K562 (cell line): Measurements from ENCODE around the gene WDR62. TPM values are rescaled to one million over a fixed set of nuclear protein-coding genes. Genes with fewer than 3 reads are reported as not detected.

Source experiments
- BRF2 ChIP-seq: IDR thresholded peaks from 3 replicates; pipeline ENCODE4 v1.6.1; 2011; ENCODE audit warnings: borderline replicate concordance, mild to moderate bottlenecking; ENCODE audit not compliant: insufficient read length, insufficient read depth
- CBX1 ChIP-seq: sonication (generic); IDR thresholded peaks from 2 replicates; pipeline ENCODE4 v1.6.1; 2016; ENCODE audit warnings: antibody characterized with exemption, low read depth, mild to moderate bottlenecking
- CHD2 ChIP-seq: IDR thresholded peaks from 2 replicates; pipeline ENCODE4 v1.6.1; 2011; ENCODE audit warnings: low read depth, low read length
- DPF2 ChIP-seq: fragments of 450-650 bp; IDR thresholded peaks from 2 replicates; pipeline ENCODE4 v1.6.1; 2016
- E2F3 ChIP-seq: fragments of 250-450 bp; sonication (Bioruptor Pico); IDR thresholded peaks from 2 replicates; pipeline ENCODE4 v1.4.0; 2020; ENCODE audit warnings: mild to moderate bottlenecking
- ETV6 ChIP-seq, 3 experiments: fragments of 150-350 bp in 1 of 3; sonication (generic) in 1 of 3; formaldehyde crosslinking in 1 of 3; IDR thresholded peaks; 2 replicates each; pipeline versions ENCODE4 v1.6.1 to v1.8.0; 2014 to 2022; ENCODE audit warnings: borderline replicate concordance in 2 of 3, low read depth in 2 of 3, antibody characterized with exemption in 1 of 3, low read length in 1 of 3, mild to moderate bottlenecking in 1 of 3, missing genetic modification reagents in 1 of 3
- KDM2B ChIP-seq: fragments of 250-450 bp; sonication (Bioruptor Pico); IDR thresholded peaks from 2 replicates; pipeline ENCODE4 v1.8.0; 2021; ENCODE audit warnings: mild to moderate bottlenecking, moderate library complexity
- KHSRP ChIP-seq: fragments of 450-650 bp; IDR thresholded peaks from 2 replicates; pipeline ENCODE4 v1.6.1; 2017
- MBD2 ChIP-seq: sonication (generic); IDR thresholded peaks from 2 replicates; pipeline ENCODE4 v1.6.1; 2016; ENCODE audit warnings: low read depth, borderline replicate concordance
- MCM3 ChIP-seq: fragments of 450-650 bp; IDR thresholded peaks from 2 replicates; pipeline ENCODE4 v1.6.1; 2016
- MED1 ChIP-seq: sonication (generic); formaldehyde crosslinking; IDR thresholded peaks from 2 replicates; pipeline ENCODE4 v1.8.1; 2023; ENCODE audit warnings: missing genetic modification reagents, borderline replicate concordance
- NBN ChIP-seq: fragments of 450-650 bp; IDR thresholded peaks from 2 replicates; pipeline ENCODE4 v1.6.1; 2016; ENCODE audit warnings: low read depth, mild to moderate bottlenecking
- NCOA1 ChIP-seq: fragments of 450-650 bp; IDR thresholded peaks from 2 replicates; pipeline ENCODE4 v1.6.1; 2016; ENCODE audit warnings: low read depth
- NFRKB ChIP-seq: fragments of 450-650 bp; IDR thresholded peaks from 2 replicates; pipeline ENCODE4 v1.6.1; 2016; ENCODE audit warnings: low read depth
- POLR2A ChIP-seq: fragments of 450-650 bp; conservative IDR thresholded peaks from 2 replicates; pipeline ENCODE4 v1.6.1; 2016
- POLR3A ChIP-seq: IDR thresholded peaks from 2 replicates; pipeline ENCODE4 v1.6.1; 2011; ENCODE audit warnings: borderline replicate concordance, mild to moderate bottlenecking, moderate library complexity; ENCODE audit not compliant: insufficient read length, insufficient read depth; ENCODE audit errors: extremely low read depth
- SIRT6 ChIP-seq: IDR thresholded peaks from one replicate; pipeline ENCODE4 v1.6.1; 2012; ENCODE audit warnings: low read depth, mild to moderate bottlenecking, control low read depth, inconsistent platforms, low read length, moderate library complexity
- SMARCE1 ChIP-seq: fragments of 450-650 bp; IDR thresholded peaks from 2 replicates; pipeline ENCODE4 v1.7.1; 2016; ENCODE audit warnings: mild to moderate bottlenecking
- STAG1 ChIP-seq: sonication (generic); formaldehyde crosslinking; IDR thresholded peaks from 2 replicates; pipeline ENCODE4 v1.5.0; 2020; ENCODE audit warnings: missing genetic modification reagents, borderline replicate concordance
- STAT5A ChIP-seq: IDR thresholded peaks from 2 replicates; pipeline ENCODE4 v1.6.1; 2012; ENCODE audit warnings: low read length, inconsistent platforms, borderline replicate concordance
- TBP ChIP-seq: optimal IDR thresholded peaks from 2 replicates; pipeline ENCODE3; 2011; ENCODE audit warnings: low read depth, low read length, improper control_type of control experiment
- ZNF174 ChIP-seq: fragments of 250-450 bp; sonication (Bioruptor Pico); IDR thresholded peaks from 2 replicates; pipeline ENCODE4 v1.4.0; 2020; ENCODE audit warnings: mild to moderate bottlenecking
- ZNF280B ChIP-seq: fragments of 250-450 bp; sonication (Bioruptor Pico); IDR thresholded peaks from 2 replicates; pipeline ENCODE4 v1.5.1; 2021; ENCODE audit warnings: mild to moderate bottlenecking
- ZNF316 ChIP-seq: fragments of 450-650 bp; IDR thresholded peaks from 2 replicates; pipeline ENCODE4 v1.6.1; 2016
- ZNF551 ChIP-seq: fragments of 250-450 bp; sonication (Bioruptor Pico); IDR thresholded peaks from 2 replicates; pipeline ENCODE4 v1.5.0; 2021; ENCODE audit warnings: mild to moderate bottlenecking, moderate library complexity
- ZNF561 ChIP-seq: fragments of 450-650 bp; formaldehyde crosslinking; conservative IDR thresholded peaks from 2 replicates; pipeline ENCODE4 v1.4.0; 2020; ENCODE audit warnings: mild to moderate bottlenecking, moderate library complexity
- ZNF79 ChIP-seq: fragments of 250-450 bp; sonication (Bioruptor Pico); IDR thresholded peaks from 2 replicates; pipeline ENCODE4 v1.4.0; 2020; ENCODE audit warnings: low read depth, mild to moderate bottlenecking, moderate library complexity
- ZNF830 ChIP-seq: fragments of 250-450 bp; sonication (Bioruptor Pico); IDR thresholded peaks from 2 replicates; pipeline ENCODE4 v1.5.0; 2021; ENCODE audit warnings: mild to moderate bottlenecking
- ZZZ3 ChIP-seq: fragments of 450-650 bp; IDR thresholded peaks from 2 replicates; pipeline ENCODE4 v1.6.1; 2016; ENCODE audit warnings: antibody characterized with exemption, mild to moderate bottlenecking, moderate library complexity
- polyA plus RNA-seq, 8 experiments: library from polyadenylated mRNA; depleted of rRNA in 4 of 8; stranded (reverse) in 5 of 8; unstranded in 3 of 8; fragments of >200 nt; fragmentation: Nextera tagmentation in 2 of 8; fragmentation: Illumina TruSeq in 1 of 8; extraction: Ambion mirVana in 2 of 8; extraction: Trizol in 1 of 8; gene quantifications; 2 replicates each; pipeline versions ENCODE4 v1.2.1 to v1.2.3, GENCODE V29; 2011 to 2014; ENCODE audit warnings: inconsistent platforms in 1 of 8, missing spikeins in 1 of 8
- total RNA-seq, 7 experiments: library from RNA; depleted of rRNA in 6 of 7; stranded (reverse); fragments of >200 nt in 6 of 7; fragmentation: Illumina TruSeq in 2 of 7; extraction: Trizol in 2 of 7; gene quantifications; 2 replicates each; pipeline versions ENCODE4 v1.2.1 to v1.2.3, GENCODE V29; 2011 to 2021; ENCODE audit warnings: low replicate concordance in 1 of 7
- TF ChIP-seq, protein P1 (sequence below): fragments of 250-450 bp; sonication (Bioruptor Pico); IDR thresholded peaks from 2 replicates; pipeline ENCODE4 v1.6.1; 2021; ENCODE audit warnings: mild to moderate bottlenecking

The WDR62 gene
- total and polyA plus RNA-seq, 9 of the 15 experiments (the other 6 are each of a cell fraction or from before 2014, with no cell fraction given) = 0.35 to 32.8 (median 14.4) TPM

DNA sequence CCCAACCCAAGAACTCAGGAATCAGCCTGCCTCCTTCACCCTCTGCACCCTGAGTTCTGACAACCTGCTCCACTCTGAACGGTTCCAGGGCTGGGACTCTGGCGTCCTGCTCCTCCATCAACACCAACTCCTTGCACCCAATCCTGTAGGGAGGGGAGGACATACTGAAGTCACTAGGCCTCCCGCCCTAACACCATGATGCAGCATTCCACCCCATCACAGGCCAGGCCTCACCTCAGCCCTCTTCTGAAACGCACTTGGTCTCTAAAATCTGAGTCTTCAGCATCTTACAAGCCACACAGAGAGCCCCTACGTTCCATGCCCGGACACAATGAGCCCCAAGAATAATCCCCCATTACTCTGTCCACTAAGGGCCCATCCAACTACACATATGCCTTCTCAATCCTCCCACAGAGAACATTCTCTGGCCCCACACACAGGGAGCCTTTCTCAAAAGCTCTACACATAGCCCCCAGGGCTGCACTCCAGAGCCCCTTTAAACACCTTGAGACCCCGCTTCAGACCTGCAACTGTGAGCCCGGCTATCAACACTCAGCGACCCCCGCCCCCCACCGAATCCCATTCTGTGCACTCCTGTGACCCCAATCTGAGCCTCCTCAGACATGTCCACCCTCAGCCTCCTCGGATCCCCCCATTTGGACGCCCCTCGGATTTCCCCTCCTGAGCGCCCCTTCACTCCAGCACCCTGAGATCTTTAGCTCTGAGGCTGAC, 41.3 kb upstream of the WDR62 start (continued):
- TF ChIP-seq SIRT6 (no peak), ZNF79 (CRISPR knock-in tag) (no peak), NFRKB (0 out of 2 replicates have a peak, but pooled peaks have one; percentile 9), KDM2B (CRISPR knock-in tag) (no peak), ETV6 (IDR thresholded peaks at IDR 0.05; ENCODE audit: borderline replicate concordance in 1 of 2, low read depth in 2 of 2, low read length in 1 of 2) (no peak), ETV6 (CRISPR knock-in tag; IDR thresholded peaks at IDR 0.05; ENCODE audit: borderline replicate concordance) (no peak), KHSRP (no peak), STAT5A (no peak), ZNF316 (peak; percentile 67; the same call in 1 of the 2 replicates), CHD2 (no peak), ZNF174 (CRISPR knock-in tag) (no peak), POLR3A (no peak), ZNF830 (no peak), E2F3 (CRISPR knock-in tag) (no peak), STAG1 (CRISPR knock-in tag) (no peak), CBX1 (no peak), NCOA1 (0 out of 2 replicates have a peak, but pooled peaks have one; percentile 23), TBP (peak; percentile 24), SMARCE1 (no peak), ZNF280B (CRISPR knock-in tag) (no peak), MED1 (CRISPR knock-in tag) (no peak), ZZZ3 (no peak), NBN (no peak), BRF2 (no peak), ZNF551 (CRISPR knock-in tag) (no peak), ZNF561 (CRISPR knock-in tag) (0 out of 2 replicates have a peak, but pooled peaks have one; percentile 9), MCM3 (no peak), POLR2A (no peak), DPF2 (peak; percentile 14; the same call in 1 of the 2 replicates), MBD2 (no peak)
- TF ChIP-seq, protein P1, sequence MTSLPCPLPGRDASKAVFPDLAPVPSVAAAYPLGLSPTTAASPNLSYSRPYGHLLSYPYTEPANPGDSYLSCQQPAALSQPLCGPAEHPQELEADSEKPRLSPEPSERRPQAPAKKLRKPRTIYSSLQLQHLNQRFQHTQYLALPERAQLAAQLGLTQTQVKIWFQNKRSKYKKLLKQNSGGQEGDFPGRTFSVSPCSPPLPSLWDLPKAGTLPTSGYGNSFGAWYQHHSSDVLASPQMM (CRISPR knock-in tag) = no peak
